H9 (cell line): ENCODE data around the gene OSM. TPM values are rescaled to one million over a fixed set of nuclear protein-coding genes. Genes with fewer than 3 reads are reported as not detected.

Source experiments
- DNase-seq: peaks from one replicate; pipeline ENCODE4 v3.0.0-alpha.2; 2017
- H2AFZ ChIP-seq: one replicate; pipeline ENCODE4 v1.6.1; 2013; ENCODE audit warnings: mild to moderate bottlenecking, low read length, control low read depth, moderate library complexity
- H2AK5ac ChIP-seq: 2 replicates; pipeline ENCODE4 v1.6.1; 2013; ENCODE audit warnings: low read length, control low read depth, mixed read lengths; ENCODE audit not compliant: insufficient read length
- H2BK120ac ChIP-seq: one replicate; pipeline ENCODE4 v1.6.1; 2013; ENCODE audit warnings: low read depth, mild to moderate bottlenecking, low read length, control low read depth, inconsistent platforms; ENCODE audit not compliant: poor library complexity, severe bottlenecking
- H2BK12ac ChIP-seq: 2 replicates; pipeline ENCODE4 v1.6.1; 2013; ENCODE audit warnings: low read length, control low read depth, mixed read lengths, low read depth; ENCODE audit not compliant: insufficient read length
- H2BK15ac ChIP-seq: 2 replicates; pipeline ENCODE4 v1.6.1; 2013; ENCODE audit warnings: low read depth, low read length, control low read depth
- H2BK20ac ChIP-seq: one replicate; pipeline ENCODE4 v1.6.1; 2013; ENCODE audit warnings: low read depth, mild to moderate bottlenecking, low read length, control low read depth, inconsistent platforms; ENCODE audit not compliant: poor library complexity, severe bottlenecking
- H2BK5ac ChIP-seq: 2 replicates; pipeline ENCODE4 v1.6.1; 2013; ENCODE audit warnings: low read length, control low read depth, mixed read lengths; ENCODE audit not compliant: insufficient read length
- H3K14ac ChIP-seq: 2 replicates; pipeline ENCODE4 v1.6.1; 2013; ENCODE audit warnings: low read length, control low read depth; ENCODE audit not compliant: insufficient read depth
- H3K18ac ChIP-seq: 2 replicates; pipeline ENCODE4 v1.6.1; 2013; ENCODE audit warnings: low read depth, mild to moderate bottlenecking, mixed read lengths, low read length, control low read depth; ENCODE audit not compliant: insufficient read length
- H3K23ac ChIP-seq: 2 replicates; pipeline ENCODE4 v1.6.1; 2013; ENCODE audit warnings: low read length, control low read depth, mixed read lengths, low read depth; ENCODE audit not compliant: insufficient read length
- H3K23me2 ChIP-seq: 2 replicates; pipeline ENCODE4 v1.6.1; 2013; ENCODE audit warnings: low read depth, mild to moderate bottlenecking, mixed read lengths, low read length, control low read depth; ENCODE audit not compliant: insufficient read length, poor library complexity, severe bottlenecking
- H3K27ac ChIP-seq: 2 replicates; pipeline ENCODE4 v1.5.1; 2013; ENCODE audit warnings: low read length, control low read depth, mixed read lengths, low read depth; ENCODE audit not compliant: insufficient read length
- H3K27me3 ChIP-seq: 2 replicates; pipeline ENCODE4 v1.6.1; 2013; ENCODE audit warnings: low read length, control low read depth, inconsistent platforms; ENCODE audit not compliant: insufficient read depth
- H3K4ac ChIP-seq: 2 replicates; pipeline ENCODE4 v1.6.1; 2013; ENCODE audit warnings: low read depth, mild to moderate bottlenecking, control low read depth, inconsistent platforms, low read length, moderate library complexity
- H3K4me1 ChIP-seq: 2 replicates; pipeline ENCODE4 v1.6.1; 2013; ENCODE audit warnings: low read length, control low read depth, inconsistent platforms; ENCODE audit not compliant: insufficient read depth
- H3K4me2 ChIP-seq: 2 replicates; pipeline ENCODE4 v1.6.1; 2013; ENCODE audit warnings: low read length, control low read depth, mixed read lengths; ENCODE audit not compliant: insufficient read length, insufficient read depth
- H3K56ac ChIP-seq: 2 replicates; pipeline ENCODE4 v1.6.1; 2013; ENCODE audit warnings: low read depth, mild to moderate bottlenecking, mixed read lengths, low read length, control low read depth; ENCODE audit not compliant: insufficient read length
- H3K79me1 ChIP-seq: 2 replicates; pipeline ENCODE4 v1.6.1; 2013; ENCODE audit warnings: low read depth, mild to moderate bottlenecking, moderate library complexity, low read length, control low read depth, inconsistent platforms; ENCODE audit not compliant: insufficient read depth, poor library complexity, severe bottlenecking
- H3K79me2 ChIP-seq: 2 replicates; pipeline ENCODE4 v1.6.1; 2013; ENCODE audit warnings: low read length, control low read depth, inconsistent platforms; ENCODE audit not compliant: insufficient read depth
- H3K9ac ChIP-seq: 2 replicates; pipeline ENCODE4 v1.6.1; 2013; ENCODE audit warnings: low read length, control low read depth, mixed read lengths; ENCODE audit not compliant: insufficient read length; ENCODE audit errors: extremely low read depth
- H3K9me3 ChIP-seq: one replicate; pipeline ENCODE4 v1.6.1; 2013; ENCODE audit warnings: low read depth, low read length, inconsistent platforms; ENCODE audit not compliant: control insufficient read depth
- H3T11ph ChIP-seq: one replicate; pipeline ENCODE4 v1.6.1; 2013; ENCODE audit warnings: mild to moderate bottlenecking, low read length, control low read depth, inconsistent platforms
- H4K20me1 ChIP-seq: one replicate; pipeline ENCODE4 v1.6.1; 2013; ENCODE audit not compliant: control insufficient read depth, insufficient read length, insufficient read depth
- H4K5ac ChIP-seq: 2 replicates; pipeline ENCODE4 v1.6.1; 2013; ENCODE audit warnings: low read depth, mild to moderate bottlenecking, mixed read lengths, low read length, control low read depth; ENCODE audit not compliant: insufficient read length
- H4K8ac ChIP-seq: replicated peaks from 2 replicates; pipeline ENCODE4 v1.6.1; 2013; ENCODE audit warnings: low read length, control low read depth, mixed read lengths, low read depth; ENCODE audit not compliant: insufficient read length
- H4K91ac ChIP-seq: 2 replicates; pipeline ENCODE4 v1.6.1; 2013; ENCODE audit warnings: low read depth, mild to moderate bottlenecking, moderate library complexity, mixed read lengths, low read length, control low read depth; ENCODE audit not compliant: insufficient read length
- H3K27ac Mint-ChIP-seq, 3 experiments: 2 replicates in 2 of 3; 3 replicates in 1 of 3; pipeline ENCODE4 v1.8.0; 2020 to 2021; ENCODE audit warnings: mixed read lengths in 3 of 3, mild to moderate bottlenecking in 1 of 3, moderate library complexity in 1 of 3
- H3K27me3 Mint-ChIP-seq: 2 replicates; pipeline ENCODE4 v1.8.0; 2021; ENCODE audit warnings: low read depth, mild to moderate bottlenecking, moderate library complexity, mixed read lengths
- H3K36me3 Mint-ChIP-seq, 3 experiments: 2 replicates in 2 of 3; 3 replicates in 1 of 3; pipeline ENCODE4 v1.8.0; 2020 to 2021; ENCODE audit warnings: low read depth in 3 of 3, mixed read lengths in 3 of 3; ENCODE audit not compliant: insufficient read depth in 1 of 3
- H3K4me1 Mint-ChIP-seq, 2 experiments: 2 replicates each; pipeline ENCODE4 v1.8.0; 2020; ENCODE audit warnings: mixed read lengths in 2 of 2
- H3K4me3 Mint-ChIP-seq, 2 experiments: 2 replicates in 1 of 2; 3 replicates in 1 of 2; pipeline ENCODE4 v1.8.0; 2020 to 2021; ENCODE audit warnings: mild to moderate bottlenecking in 2 of 2, mixed read lengths in 2 of 2, moderate library complexity in 1 of 2
- H3K9me3 Mint-ChIP-seq, 2 experiments: 2 replicates in 1 of 2; 3 replicates in 1 of 2; pipeline ENCODE4 v1.8.0; 2020; ENCODE audit warnings: mild to moderate bottlenecking in 2 of 2, mixed read lengths in 2 of 2, moderate library complexity in 1 of 2
- WGBS: extraction: QIAGEN DNeasy Blood & Tissue Kit; methylation state at CpG from one replicate; pipeline ENCODE4 v1.1.7; 2013; ENCODE audit warnings: missing lambda C conversion rate, low lambda C conversion rate, mixed read lengths; ENCODE audit not compliant: insufficient read length; ENCODE audit errors: extremely low coverage; 5-methylcytosine and 5-hydroxymethylcytosine counted together
- total RNA-seq: library from RNA; stranded (reverse); gene quantifications from 2 replicates; pipeline ENCODE4 v1.2.1, GENCODE V29; 2021
- TF ChIP-seq, protein P1 (sequence below): fragments of 200-600 bp; sonication (generic); conservative IDR thresholded peaks from 3 replicates; pipeline ENCODE4 v1.8.0; 2021; ENCODE audit warnings: antibody characterized with exemption, mild to moderate bottlenecking

OSM gene
- total RNA-seq, 1 experiment from 2014 or later: not detected

DNA sequence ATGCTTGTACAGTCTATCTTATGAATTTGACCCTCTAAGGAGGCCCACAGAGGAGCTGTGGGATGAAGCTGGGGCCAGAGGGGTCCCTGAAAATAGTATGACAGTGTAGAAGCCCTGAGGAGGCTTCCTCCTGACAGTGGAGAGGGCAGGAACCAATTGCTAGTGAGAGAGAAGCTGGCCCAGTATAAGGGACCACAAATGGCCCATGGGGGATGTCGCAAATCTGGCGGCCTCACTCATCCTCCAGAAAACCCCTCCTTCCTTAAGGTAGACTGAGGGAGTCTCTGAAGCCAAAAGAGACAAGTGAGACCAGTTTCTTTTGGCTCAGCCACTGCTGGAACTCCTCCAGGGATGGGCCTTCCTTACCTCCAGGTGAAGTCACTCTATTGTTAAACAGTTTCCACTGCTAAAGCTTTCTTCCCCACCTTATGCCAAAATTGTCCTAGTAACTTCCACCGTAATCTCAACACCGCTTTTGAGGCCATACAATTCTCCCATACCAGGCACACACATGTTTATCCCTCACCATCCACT, 40.5 kb upstream of the OSM start:
- no peak overlapping the region for H3K27ac ChIP-seq
- H3K79me1 ChIP-seq: no peaks in the 10 kb centered on the region
- H2BK5ac ChIP-seq: no peak overlapping the region
- H4K91ac ChIP-seq: no peak overlapping the region
- DNase-seq: no peak
- no peak overlapping the region for H2BK120ac ChIP-seq
- H3K9ac ChIP-seq: no peak overlapping the region
- Mint-ChIP-seq H3K9me3 (no peaks in the 10 kb centered on the region), H3K4me1 (peaks cover 11% of the 10 kb centered on the region in 2 experiments), H3K27ac (no peak overlapping the region; a peak in 1 of 7 replicates), H3K27me3 (no peaks in the 10 kb centered on the region; the same call in 1 of the 2 replicates), H3K36me3 (no peaks in the 10 kb centered on the region), H3K4me3 (no peak overlapping the region)
- H3K18ac ChIP-seq: no peak overlapping the region
- H2AK5ac ChIP-seq: no peak overlapping the region
- H2AFZ ChIP-seq: no peak overlapping the region
- no peaks in the 10 kb centered on the region for H4K20me1 ChIP-seq
- H4K5ac ChIP-seq: no peak overlapping the region
- H3K79me2 ChIP-seq: no peaks in the 10 kb centered on the region
- H3K4ac ChIP-seq: no peak overlapping the region
- H3K4me2 ChIP-seq: no peak overlapping the region
- TF ChIP-seq, protein P1, sequence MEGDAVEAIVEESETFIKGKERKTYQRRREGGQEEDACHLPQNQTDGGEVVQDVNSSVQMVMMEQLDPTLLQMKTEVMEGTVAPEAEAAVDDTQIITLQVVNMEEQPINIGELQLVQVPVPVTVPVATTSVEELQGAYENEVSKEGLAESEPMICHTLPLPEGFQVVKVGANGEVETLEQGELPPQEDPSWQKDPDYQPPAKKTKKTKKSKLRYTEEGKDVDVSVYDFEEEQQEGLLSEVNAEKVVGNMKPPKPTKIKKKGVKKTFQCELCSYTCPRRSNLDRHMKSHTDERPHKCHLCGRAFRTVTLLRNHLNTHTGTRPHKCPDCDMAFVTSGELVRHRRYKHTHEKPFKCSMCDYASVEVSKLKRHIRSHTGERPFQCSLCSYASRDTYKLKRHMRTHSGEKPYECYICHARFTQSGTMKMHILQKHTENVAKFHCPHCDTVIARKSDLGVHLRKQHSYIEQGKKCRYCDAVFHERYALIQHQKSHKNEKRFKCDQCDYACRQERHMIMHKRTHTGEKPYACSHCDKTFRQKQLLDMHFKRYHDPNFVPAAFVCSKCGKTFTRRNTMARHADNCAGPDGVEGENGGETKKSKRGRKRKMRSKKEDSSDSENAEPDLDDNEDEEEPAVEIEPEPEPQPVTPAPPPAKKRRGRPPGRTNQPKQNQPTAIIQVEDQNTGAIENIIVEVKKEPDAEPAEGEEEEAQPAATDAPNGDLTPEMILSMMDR: no peak
- H2BK12ac ChIP-seq: no peak overlapping the region
- no peak overlapping the region for H3K56ac ChIP-seq
- no peaks in the 10 kb centered on the region; the same call in 1 of the 2 replicates for H3K4me1 ChIP-seq
- WGBS: no CpG with 5 or more reads among the region's 4 CpGs
- no peak overlapping the region for H4K8ac ChIP-seq
- H3K27me3 ChIP-seq: no peaks in the 10 kb centered on the region
- no peak overlapping the region for H2BK20ac ChIP-seq
- H2BK15ac ChIP-seq: no peak overlapping the region
- no peaks in the 10 kb centered on the region for H3K9me3 ChIP-seq
- H3K14ac ChIP-seq: no peak overlapping the region
- H3K23ac ChIP-seq: no peak overlapping the region
- no peaks in the 10 kb centered on the region for H3K23me2 ChIP-seq
- no peak overlapping the region for H3T11ph ChIP-seq
